ENCODE data around the gene RHOA.

- TF ChIP-seq, protein P1, sequence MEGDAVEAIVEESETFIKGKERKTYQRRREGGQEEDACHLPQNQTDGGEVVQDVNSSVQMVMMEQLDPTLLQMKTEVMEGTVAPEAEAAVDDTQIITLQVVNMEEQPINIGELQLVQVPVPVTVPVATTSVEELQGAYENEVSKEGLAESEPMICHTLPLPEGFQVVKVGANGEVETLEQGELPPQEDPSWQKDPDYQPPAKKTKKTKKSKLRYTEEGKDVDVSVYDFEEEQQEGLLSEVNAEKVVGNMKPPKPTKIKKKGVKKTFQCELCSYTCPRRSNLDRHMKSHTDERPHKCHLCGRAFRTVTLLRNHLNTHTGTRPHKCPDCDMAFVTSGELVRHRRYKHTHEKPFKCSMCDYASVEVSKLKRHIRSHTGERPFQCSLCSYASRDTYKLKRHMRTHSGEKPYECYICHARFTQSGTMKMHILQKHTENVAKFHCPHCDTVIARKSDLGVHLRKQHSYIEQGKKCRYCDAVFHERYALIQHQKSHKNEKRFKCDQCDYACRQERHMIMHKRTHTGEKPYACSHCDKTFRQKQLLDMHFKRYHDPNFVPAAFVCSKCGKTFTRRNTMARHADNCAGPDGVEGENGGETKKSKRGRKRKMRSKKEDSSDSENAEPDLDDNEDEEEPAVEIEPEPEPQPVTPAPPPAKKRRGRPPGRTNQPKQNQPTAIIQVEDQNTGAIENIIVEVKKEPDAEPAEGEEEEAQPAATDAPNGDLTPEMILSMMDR (IDR thresholded peaks at IDR 0.05 in 2 of 3, conservative IDR thresholded peaks at IDR 0.05 in 1 of 3; ENCODE audit: borderline replicate concordance in 1 of 3, insufficient read depth in 1 of 3, low read depth in 2 of 3, low read length in 2 of 3): no peak
- no peak for TF ChIP-seq POLR2AphosphoS5 (IDR thresholded peaks at IDR 0.05; ENCODE audit: low read depth, low read length)
- TF ChIP-seq EGR1 (IDR thresholded peaks at IDR 0.05; ENCODE audit: low read depth): no peak
- TF ChIP-seq POLR2A (IDR thresholded peaks at IDR 0.05; ENCODE audit: borderline replicate concordance, extremely low read depth, insufficient read depth, insufficient read length): no peak
- no peak for TF ChIP-seq SP1 (IDR thresholded peaks at IDR 0.05; ENCODE audit: low read depth)
- TF ChIP-seq SIN3A (IDR thresholded peaks at IDR 0.05; ENCODE audit: low read depth): no peak
- no peak for TF ChIP-seq TCF7L2 (IDR thresholded peaks at IDR 0.05; ENCODE audit: borderline replicate concordance, extremely low read depth, insufficient read depth, insufficient read length)
- no peak for TF ChIP-seq ZFX (IDR thresholded peaks at IDR 0.05)
These were observed 1.5 kb downstream of the RHOA start for GRCh38 chr3:49410066-49410845.
